Esophagus squamous epithelium (tissue), 4 donors: ENCODE data around the gene PCGF2.
A peak's percentile ranks its signal among the peaks of the same experiment; 100 is the strongest.

ENCODE experiments used
- CTCF ChIP-seq, 6 experiments: fragments of 450-650 bp in 4 of 6; fragments of 200-600 bp in 2 of 6; sonication (generic) in 2 of 6; IDR thresholded peaks; one replicate each; pipeline ENCODE4 v1.5.1; 2016 to 2019; ENCODE audit warnings: antibody characterized with exemption in 6 of 6, mild to moderate bottlenecking in 4 of 6, moderate library complexity in 4 of 6
- POLR2A ChIP-seq, 4 donors: fragments of 450-650 bp; IDR thresholded peaks; one replicate each; pipeline ENCODE4 v1.6.1; 2017; ENCODE audit warnings: antibody characterized with exemption in 4 of 4, mild to moderate bottlenecking in 4 of 4, moderate library complexity in 3 of 4

GRCh38 chr17:38735161-38735997 lies 12.8 kb downstream of the PCGF2 start:
- TF ChIP-seq CTCF (IDR thresholded peaks at IDR 0.05) (peak; percentile 89 to 96 (median 92)), POLR2A (IDR thresholded peaks at IDR 0.05) (no peak)
